Activated CD8-positive, alpha-beta memory T cell treated with anti-CD3 and anti-CD28 coated beads, Interleukin-2, amount 50 U/mL, for 4 hours (primary cell): ENCODE data around the gene SOX5.
"Not testable (repeated sequence)": the region's sequence is repeated elsewhere in the genome, so short reads cannot be mapped to it uniquely, and the experiment has no call there.

Experiments
- DNase-seq: peaks from one replicate; pipeline ENCODE4 v3.0.0-alpha.2; 2020

Gene SOX5

GRCh38 chr12:23830210-23830609 is 119.3 kb downstream of the SOX5 start:
- DNase-seq, result no peak

- no peak for DNase-seq
Observed at GRCh38 chr12:23827353-23827752, 122.1 kb downstream of the SOX5 start.

DNA sequence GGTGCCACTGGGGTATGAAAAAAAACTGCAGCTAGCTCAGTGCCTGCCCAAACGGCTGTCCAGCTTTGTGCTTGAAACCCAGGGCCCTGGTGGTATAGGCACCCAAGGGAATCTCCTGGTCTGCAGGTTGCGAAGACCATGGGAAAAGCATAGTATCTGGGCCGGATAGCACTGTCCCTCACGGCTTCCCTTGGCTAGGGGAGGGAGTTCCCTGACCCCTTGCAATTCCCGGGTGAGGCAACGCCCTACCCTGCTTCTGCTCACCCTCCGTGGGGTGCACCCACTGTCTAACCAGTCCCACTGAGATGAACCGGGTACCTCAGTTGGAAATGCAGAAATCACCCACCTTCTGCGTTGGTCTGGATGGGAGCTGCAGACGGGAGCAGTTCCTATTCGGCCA is 124.3 kb downstream of the SOX5 start:
- DNase-seq, result not testable (repeated sequence)

GRCh38 chr12:23824358-23824757 is 125.1 kb downstream of the SOX5 start:
- no peak for DNase-seq

DNA sequence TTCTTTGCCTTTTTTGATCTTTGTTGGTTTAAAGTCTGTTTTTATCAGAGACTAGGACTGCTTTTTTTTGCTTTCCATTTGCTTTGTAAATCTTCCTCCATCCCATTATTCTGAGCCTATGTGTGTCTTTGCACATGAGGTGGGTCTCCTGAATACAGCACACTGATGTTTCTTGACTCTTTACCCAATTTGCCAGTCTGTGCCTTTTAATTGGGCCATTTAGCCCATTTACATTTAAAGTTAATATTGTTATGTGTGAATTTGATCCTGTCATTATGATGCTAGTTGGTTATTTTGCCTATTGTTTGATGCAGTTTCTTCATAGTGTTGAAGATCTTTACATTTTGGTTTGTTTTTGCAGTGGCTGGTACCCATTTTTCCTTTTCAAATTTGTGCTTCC is 126.6 kb downstream of the SOX5 start:
- not testable (repeated sequence) for DNase-seq

DNA sequence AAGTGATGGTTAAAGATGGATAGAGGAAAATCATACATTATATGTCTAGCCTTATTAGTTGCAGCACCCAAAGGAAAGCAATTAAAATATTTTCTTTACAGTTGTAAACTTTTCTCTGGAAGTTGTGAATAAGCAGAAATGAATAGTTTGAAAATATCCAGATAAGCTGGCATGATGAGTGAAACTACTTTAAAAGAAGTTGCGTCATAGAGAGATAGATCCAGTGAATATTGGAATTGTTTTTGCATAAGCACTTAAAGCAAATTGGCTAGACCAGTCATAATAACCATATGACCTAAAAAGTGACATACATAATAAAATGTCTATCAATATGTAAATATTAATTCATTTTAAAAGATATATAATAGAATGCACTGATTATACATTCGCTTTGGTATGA is 132.1 kb downstream of the SOX5 start:
- no peak for DNase-seq

- no peak for DNase-seq
Observed at GRCh38 chr12:23816394-23816851, 133.0 kb downstream of the SOX5 start.

GRCh38 chr12:23815810-23816209 is 133.7 kb downstream of the SOX5 start:
- no peak for DNase-seq

- DNase-seq, result no peak
Observed at GRCh38 chr12:23813206-23813605, 136.3 kb downstream of the SOX5 start.

- no peak for DNase-seq
Observed at GRCh38 chr12:23810329-23810902, 139.1 kb downstream of the SOX5 start.

GRCh38 chr12:23803540-23803939 is 145.9 kb downstream of the SOX5 start:
- no peak for DNase-seq

DNA sequence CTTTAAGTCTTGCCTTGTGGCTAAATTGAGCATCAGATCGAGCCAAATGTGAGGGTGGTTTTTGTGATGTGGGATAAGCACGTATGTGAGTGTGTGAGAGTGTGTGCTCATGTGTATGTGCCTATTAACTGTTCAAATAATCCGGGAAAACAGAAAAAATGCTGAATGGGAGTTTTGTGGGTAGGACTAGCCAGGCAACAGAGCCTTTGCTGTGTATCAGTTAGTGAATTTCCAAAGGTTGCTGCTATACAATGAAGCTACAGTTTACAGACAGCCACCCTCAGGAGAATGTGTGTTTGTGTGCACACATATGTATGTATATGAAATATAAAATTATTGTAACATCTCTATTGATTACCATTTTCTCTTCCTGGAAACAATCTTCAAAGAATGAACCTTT is 154.0 kb downstream of the SOX5 start:
- no peak for DNase-seq

- no peak for DNase-seq
Observed at GRCh38 chr12:23781118-23781517, 168.4 kb downstream of the SOX5 start.

DNA sequence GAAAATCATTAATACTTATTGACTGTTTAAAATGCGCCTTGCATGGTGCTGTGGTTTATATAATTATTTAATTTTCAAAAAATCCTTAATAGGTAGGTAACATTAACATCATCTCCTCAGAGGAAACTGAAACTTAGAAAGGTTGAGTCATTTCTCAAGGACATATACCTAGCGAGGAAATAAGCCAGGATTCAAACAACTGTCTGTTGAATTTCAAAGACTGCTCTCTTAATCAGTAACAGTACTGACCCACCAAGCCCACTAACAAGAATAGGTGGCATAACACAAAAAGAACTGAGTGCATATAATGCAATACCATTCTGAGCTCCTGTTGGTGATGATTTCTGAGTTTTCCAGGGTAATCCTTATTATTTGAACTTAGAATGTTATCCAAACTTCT is 174.3 kb downstream of the SOX5 start:
- DNase-seq, result no peak

DNA sequence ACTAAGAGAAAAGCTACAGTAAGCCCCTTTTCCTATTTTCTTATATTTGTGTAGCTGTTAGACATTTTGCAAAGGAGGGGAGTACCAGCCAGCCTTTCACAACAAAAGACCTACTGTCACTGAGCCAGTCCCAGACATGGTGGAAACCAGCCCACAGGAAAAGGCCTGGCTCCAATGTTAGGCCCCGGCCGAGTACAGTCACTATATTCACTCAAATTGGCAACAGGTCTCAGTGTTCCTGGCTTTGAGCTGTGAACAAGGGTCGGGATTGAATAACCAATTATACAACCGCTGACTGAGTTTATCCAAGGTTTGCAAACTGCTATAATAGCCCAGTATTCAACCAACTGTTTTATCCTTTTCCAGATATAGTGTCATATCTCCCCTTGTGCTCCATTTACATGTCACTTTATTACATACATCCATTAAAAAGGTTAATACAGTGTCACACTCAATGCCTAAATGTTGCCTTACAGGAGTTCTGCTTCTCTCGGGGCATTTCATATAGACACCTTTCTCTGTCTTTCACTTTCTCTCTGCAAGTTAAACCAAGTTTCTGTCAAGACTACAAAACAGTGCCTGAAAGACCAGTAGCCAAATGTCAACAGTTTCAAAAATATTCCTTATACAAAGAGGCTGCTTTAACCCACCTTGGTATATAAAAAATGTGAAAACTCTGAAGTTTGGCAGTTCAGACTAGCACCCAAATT is 178.1 kb downstream of the SOX5 start:
- no peak for DNase-seq

DNA sequence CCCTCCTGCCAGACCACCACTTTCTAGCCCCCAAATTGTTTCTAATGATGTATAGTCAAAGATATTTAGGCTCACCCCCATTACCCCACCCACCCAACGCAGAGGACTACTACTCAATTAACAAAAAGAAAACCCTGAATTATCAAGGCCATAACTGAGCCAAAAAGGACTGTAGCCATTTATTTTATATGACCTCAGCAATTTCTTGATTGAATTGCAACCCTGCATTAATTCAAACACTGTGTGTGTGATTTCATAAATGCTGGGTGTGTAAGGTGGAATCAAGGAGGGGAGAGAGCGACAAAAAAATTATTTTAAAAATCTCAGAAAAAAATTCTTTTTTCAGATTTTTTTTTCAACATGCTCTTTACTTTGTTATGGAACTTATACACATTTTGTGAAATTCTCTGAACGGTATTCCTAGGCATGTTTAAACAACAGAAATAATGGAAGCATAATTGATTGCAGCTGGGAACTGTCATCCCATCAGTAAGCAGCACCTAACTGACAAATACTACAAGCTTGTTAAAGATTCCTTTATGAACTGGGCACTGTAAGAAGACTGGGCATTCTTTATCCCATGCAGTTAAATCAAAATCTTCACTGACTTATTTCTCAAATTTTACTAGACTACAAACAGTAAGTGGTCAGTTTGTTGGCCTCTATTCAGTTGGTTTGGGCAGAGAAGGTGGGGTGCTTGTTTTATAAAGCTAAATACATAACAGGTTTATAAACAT is 179.1 kb downstream of the SOX5 start:
- no peak for DNase-seq

DNA sequence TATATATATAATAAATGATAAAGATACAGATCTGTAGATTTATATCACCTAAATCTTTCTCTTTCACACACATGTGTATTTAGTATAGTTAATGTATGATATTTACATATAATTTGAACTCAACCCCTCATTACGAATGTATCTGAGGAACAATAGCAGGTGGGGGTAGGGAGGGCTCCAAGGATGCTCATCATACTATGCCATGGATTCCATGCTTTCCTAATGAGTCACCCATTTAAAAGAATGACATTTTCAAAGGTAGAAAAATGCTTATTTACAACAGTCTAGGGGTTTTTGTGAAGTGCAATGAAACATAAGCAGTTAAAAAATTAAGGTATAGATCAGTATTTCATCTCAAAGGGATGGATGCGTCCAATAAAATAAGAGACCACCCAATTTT is 181.6 kb downstream of the SOX5 start:
- no peak for DNase-seq

DNA sequence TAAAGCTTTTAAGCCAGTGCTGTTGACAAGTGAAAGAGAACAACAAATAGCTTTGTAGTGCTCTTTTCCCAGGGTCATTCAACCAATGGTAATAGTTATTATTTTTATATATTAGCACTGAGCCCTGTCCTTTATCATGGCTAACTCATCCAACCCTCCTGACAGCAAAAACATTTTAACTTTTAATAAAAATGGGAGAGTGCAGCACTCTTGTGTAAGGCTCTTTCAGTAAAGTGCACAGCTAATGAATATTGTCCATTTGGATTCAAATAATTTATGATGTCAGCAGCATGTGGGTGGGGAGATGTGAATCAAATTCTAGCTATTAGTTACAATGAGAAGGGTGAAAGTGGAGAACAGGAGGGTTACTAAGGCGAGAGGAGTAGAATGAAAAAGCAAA is 185.7 kb downstream of the SOX5 start:
- no peak for DNase-seq

- no peak for DNase-seq
Observed at GRCh38 chr12:23760495-23760894, 189.0 kb downstream of the SOX5 start.

GRCh38 chr12:23758608-23759007 is 190.9 kb downstream of the SOX5 start:
- no peak for DNase-seq

DNA sequence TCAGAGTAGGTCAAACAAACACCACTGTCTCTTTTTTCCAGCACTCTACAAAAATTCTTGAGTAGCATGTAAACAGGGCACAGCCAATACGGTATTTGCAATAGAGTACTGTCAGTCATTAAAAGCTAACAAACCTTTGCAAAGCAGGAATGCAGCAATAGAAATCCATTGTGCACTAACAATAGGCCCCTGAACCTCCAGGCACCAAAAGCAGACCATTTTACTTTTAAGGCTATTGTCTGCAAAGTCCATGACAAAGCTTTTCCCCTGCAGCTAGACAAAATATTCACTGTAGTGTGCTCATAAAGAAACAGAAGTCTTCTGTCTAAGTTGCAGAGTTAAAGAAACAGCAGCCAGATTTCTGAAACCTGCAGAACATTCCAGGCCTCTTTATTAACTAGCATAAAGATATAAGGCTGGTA is 191.9 kb downstream of the SOX5 start:
- no peak for DNase-seq

DNA sequence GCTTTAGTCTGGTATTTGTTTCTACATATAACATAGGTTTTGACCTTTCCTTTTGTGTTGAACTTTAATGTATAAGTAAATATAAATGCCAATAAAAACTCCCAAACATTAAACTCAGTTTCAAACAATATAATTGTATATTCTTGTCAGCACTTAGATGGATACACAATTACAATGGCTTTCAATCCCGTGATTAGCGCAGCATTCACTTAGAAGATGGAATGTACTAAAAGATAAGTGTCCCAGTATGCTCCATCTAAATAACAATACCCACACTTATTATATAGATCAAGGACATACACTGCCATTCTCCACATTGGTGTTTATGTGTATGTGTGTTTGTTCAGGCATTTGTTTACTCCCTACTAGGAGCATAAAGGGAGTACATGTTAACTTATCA is 193.1 kb downstream of the SOX5 start:
- no peak for DNase-seq

- DNase-seq, result no peak
Observed at GRCh38 chr12:23753628-23754365, 195.7 kb downstream of the SOX5 start.

- no peak for DNase-seq
Observed at GRCh38 chr12:23752245-23752644, 197.2 kb downstream of the SOX5 start.
